Mucosa of descending colon (tissue), 3 donors: ENCODE measurements around the gene EFHC2. TPM values are rescaled to one million over a fixed set of nuclear protein-coding genes. Genes with fewer than 3 reads are reported as not detected.
A peak's percentile ranks its signal among the peaks of the same experiment; 100 is the strongest.

Experiments
- ATAC-seq: fragments of 200-7000 bp; cut with Tn5 transposase; one replicate; pipeline ENCODE4 v1.9.1; 2020; ENCODE audit warnings: mild to moderate bottlenecking, moderate library complexity
- DNase-seq, 3 donors: peaks; one replicate each; pipeline ENCODE4 v3.0.0-alpha.2; 2020
- H3K36me3 ChIP-seq: fragments of 200-600 bp; one replicate; pipeline ENCODE4 v1.8.0; 2021; ENCODE audit warnings: low read depth, mild to moderate bottlenecking
- H3K4me1 ChIP-seq: fragments of 200-600 bp; one replicate; pipeline ENCODE4 v1.8.0; 2021; ENCODE audit warnings: low read depth, mild to moderate bottlenecking
- H3K4me3 ChIP-seq: fragments of 200-600 bp; one replicate; pipeline ENCODE4 v1.8.0; 2021; ENCODE audit warnings: mild to moderate bottlenecking
- H3K9me3 ChIP-seq: fragments of 200-600 bp; one replicate; pipeline ENCODE4 v1.8.0; 2021; ENCODE audit warnings: mild to moderate bottlenecking
- intact Hi-C, 2 donors: fragments of 100-400 bp; cut with DNase I in 1 of 2; cut with micrococcal nuclease in 1 of 2; formaldehyde crosslinking; loops; one replicate each; pipeline versions ENCODE4 v1.11.0 to v1.11.1; 2022; cut with DNase I, micrococcal nuclease
- total RNA-seq, 3 donors: library from RNA; stranded (reverse); fragmentation: NEBNext Ultra II Directional in 2 of 3; extraction: Animal tissue kit (Norgen Biotek cat#: 25700) in 2 of 3; gene quantifications; one replicate each; pipeline versions ENCODE4 v1.2.1 to v1.2.4, GENCODE V29; 2021 to 2023
- TF ChIP-seq, protein P1 (sequence below): fragments of 200-600 bp; IDR thresholded peaks from one replicate; pipeline ENCODE4 v1.8.0; 2022; ENCODE audit warnings: antibody characterized with exemption, mild to moderate bottlenecking
- donor health status: DM: no; HTN: no; CAD: no; lungs with moderate emphysema.
- donor health status: DM: no; HTN: no; CAD: no.
- donor health status: DM: no; HTN: yes; CAD: no.

The EFHC2 gene
- total RNA-seq, 3 donors from 2014 or later = 0.78 to 3.0 (median 1.9) TPM

DNA sequence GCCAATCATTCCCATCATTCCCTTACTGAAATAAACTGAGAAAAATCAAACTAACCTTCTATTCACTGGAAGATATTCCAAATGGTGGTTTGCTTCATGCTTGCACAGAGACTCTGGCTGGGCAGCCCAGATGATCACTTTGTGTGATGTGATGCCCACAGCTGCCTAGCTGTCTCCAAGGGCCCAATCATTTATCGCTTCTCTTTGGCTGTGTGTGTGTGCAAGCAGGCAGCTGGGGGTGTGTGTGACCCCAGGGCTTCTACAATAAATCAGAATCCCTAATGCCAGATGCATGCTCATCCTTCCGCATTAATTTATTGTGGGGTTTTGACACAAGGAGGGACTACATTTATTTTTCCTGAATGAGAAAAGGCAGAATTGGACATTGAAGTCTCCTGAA is 230.1 kb downstream of the EFHC2 start:
- intact Hi-C loops = no loop called here
- no peaks in the 10 kb centered on the region for H3K4me1 ChIP-seq
- ATAC-seq = no peak
- no peaks in the 10 kb centered on the region for H3K36me3 ChIP-seq
- TF ChIP-seq, protein P1, sequence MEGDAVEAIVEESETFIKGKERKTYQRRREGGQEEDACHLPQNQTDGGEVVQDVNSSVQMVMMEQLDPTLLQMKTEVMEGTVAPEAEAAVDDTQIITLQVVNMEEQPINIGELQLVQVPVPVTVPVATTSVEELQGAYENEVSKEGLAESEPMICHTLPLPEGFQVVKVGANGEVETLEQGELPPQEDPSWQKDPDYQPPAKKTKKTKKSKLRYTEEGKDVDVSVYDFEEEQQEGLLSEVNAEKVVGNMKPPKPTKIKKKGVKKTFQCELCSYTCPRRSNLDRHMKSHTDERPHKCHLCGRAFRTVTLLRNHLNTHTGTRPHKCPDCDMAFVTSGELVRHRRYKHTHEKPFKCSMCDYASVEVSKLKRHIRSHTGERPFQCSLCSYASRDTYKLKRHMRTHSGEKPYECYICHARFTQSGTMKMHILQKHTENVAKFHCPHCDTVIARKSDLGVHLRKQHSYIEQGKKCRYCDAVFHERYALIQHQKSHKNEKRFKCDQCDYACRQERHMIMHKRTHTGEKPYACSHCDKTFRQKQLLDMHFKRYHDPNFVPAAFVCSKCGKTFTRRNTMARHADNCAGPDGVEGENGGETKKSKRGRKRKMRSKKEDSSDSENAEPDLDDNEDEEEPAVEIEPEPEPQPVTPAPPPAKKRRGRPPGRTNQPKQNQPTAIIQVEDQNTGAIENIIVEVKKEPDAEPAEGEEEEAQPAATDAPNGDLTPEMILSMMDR = no peak
- H3K9me3 ChIP-seq = no peaks in the 10 kb centered on the region
- no peak overlapping the region for H3K4me3 ChIP-seq
- DNase-seq = no peak

GRCh38 chrX:44106864-44107263 is 236.6 kb downstream of the EFHC2 start:
- H3K4me3 ChIP-seq = no peak overlapping the region
- no peaks in the 10 kb centered on the region for H3K4me1 ChIP-seq
- no peak for DNase-seq
- no peak for ATAC-seq
- intact Hi-C loops = no loop called here
- no peaks in the 10 kb centered on the region for H3K36me3 ChIP-seq
- TF ChIP-seq, protein P1 = no peak
- H3K9me3 ChIP-seq = no peaks in the 10 kb centered on the region

GRCh38 chrX:44105228-44105913 is 238.1 kb downstream of the EFHC2 start:
- H3K9me3 ChIP-seq = no peaks in the 10 kb centered on the region
- no peaks in the 10 kb centered on the region for H3K36me3 ChIP-seq
- H3K4me3 ChIP-seq = no peak overlapping the region
- H3K4me1 ChIP-seq = no peaks in the 10 kb centered on the region
- intact Hi-C loops = no loop called here
- TF ChIP-seq, protein P1 = no peak
- DNase-seq = no peak
- ATAC-seq = no peak

GRCh38 chrX:44104699-44105098 is 238.8 kb downstream of the EFHC2 start:
- ATAC-seq (no peak), DNase-seq (no peak)
- intact Hi-C loops = no loop called here

GRCh38 chrX:44101281-44101680 is 242.2 kb downstream of the EFHC2 start:
- no peak for DNase-seq

More at GRCh38 chrX:44104699-44105098, 238.8 kb downstream of the EFHC2 start:
- TF ChIP-seq, protein P1 = no peak
- H3K4me1 ChIP-seq = no peaks in the 10 kb centered on the region
- H3K9me3 ChIP-seq = no peaks in the 10 kb centered on the region
- H3K4me3 ChIP-seq = no peak overlapping the region
- no peaks in the 10 kb centered on the region for H3K36me3 ChIP-seq

More at GRCh38 chrX:44101281-44101680, 242.2 kb downstream of the EFHC2 start:
- no peak overlapping the region for H3K4me3 ChIP-seq
- ATAC-seq = peak; percentile 54
- no peaks in the 10 kb centered on the region for H3K36me3 ChIP-seq
- no peaks in the 10 kb centered on the region for H3K9me3 ChIP-seq
- TF ChIP-seq, protein P1 = no peak
- intact Hi-C loops = no loop called here
- no peaks in the 10 kb centered on the region for H3K4me1 ChIP-seq
